GM12874 (cell line): ENCODE data around the gene APOM.

Experiments used
- TF ChIP-seq, protein P1 (sequence below): IDR thresholded peaks from 2 replicates; pipeline ENCODE4 v1.5.1; 2011; ENCODE audit warnings: low read depth, mild to moderate bottlenecking, control low read depth, low read length, moderate library complexity; ENCODE audit not compliant: insufficient read depth

APOM gene

DNA sequence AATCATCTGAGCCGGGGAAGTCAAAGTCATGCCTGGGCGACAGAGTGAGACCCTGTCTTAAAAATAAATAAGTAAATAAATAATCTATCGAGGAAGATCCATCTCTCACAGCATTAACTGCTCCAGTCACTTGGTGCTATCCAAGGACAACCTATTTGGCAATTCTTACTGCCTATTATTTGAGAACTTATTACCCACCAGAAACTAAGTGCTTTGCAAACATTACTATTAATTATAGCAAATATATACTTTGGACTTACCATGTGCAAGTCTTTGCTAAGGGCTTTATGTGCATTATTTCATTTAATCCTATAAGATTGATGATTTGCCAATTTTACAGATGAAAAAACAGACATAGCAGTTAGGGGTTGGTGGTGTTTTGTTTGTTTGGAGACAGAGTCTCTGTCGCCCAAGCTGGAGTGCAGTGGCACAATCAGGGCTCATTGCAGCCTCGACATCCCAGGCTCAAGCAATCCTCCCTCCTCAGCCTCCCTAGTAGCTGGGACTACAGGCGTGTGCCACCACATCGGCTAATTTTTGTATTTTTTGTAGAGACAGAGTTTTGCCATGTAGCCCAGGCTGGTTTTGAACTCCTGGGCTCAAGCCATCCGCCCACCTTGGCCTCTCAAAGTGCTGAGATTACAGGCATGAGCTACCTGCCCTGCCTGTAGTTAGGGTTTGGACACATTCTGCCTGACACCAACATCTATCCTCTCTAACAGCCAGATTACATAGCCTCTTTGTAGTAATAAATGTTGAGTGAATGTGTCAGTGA is 933 bp upstream of the APOM start:
- TF ChIP-seq, protein P1, sequence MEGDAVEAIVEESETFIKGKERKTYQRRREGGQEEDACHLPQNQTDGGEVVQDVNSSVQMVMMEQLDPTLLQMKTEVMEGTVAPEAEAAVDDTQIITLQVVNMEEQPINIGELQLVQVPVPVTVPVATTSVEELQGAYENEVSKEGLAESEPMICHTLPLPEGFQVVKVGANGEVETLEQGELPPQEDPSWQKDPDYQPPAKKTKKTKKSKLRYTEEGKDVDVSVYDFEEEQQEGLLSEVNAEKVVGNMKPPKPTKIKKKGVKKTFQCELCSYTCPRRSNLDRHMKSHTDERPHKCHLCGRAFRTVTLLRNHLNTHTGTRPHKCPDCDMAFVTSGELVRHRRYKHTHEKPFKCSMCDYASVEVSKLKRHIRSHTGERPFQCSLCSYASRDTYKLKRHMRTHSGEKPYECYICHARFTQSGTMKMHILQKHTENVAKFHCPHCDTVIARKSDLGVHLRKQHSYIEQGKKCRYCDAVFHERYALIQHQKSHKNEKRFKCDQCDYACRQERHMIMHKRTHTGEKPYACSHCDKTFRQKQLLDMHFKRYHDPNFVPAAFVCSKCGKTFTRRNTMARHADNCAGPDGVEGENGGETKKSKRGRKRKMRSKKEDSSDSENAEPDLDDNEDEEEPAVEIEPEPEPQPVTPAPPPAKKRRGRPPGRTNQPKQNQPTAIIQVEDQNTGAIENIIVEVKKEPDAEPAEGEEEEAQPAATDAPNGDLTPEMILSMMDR, result no peak

DNA sequence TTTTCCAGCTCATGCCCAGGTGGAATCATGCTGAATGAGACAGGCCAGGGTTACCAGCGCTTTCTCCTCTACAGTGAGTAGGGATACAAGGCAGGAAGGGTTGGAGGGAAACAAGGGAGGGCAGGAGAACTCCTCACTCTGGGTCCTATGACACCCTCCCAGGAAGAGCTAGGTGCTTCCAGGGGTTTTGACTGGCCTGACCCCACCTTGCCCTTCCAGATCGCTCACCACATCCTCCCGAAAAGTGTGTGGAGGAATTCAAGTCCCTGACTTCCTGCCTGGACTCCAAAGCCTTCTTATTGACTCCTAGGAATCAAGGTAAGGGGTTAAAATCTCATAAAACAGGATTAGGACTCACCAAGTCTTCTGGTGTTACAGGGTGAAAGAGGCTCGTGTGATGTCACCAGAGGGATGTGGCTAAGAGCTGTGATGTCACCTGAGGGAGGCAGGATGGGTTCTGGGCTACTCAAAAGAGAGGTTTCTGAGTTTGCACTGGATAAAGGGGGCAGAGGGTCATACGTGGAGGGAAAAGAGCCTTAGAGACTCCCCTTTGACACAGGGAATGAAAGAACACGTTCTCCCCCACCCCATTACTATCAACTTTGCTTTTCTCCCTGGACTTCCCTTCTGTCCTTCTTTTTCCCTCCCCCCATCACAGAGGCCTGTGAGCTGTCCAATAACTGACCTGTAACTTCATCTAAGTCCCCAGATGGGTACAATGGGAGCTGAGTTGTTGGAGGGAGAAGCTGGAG is 1.9 kb downstream of the APOM start:
- TF ChIP-seq, protein P1, result no peak

DNA sequence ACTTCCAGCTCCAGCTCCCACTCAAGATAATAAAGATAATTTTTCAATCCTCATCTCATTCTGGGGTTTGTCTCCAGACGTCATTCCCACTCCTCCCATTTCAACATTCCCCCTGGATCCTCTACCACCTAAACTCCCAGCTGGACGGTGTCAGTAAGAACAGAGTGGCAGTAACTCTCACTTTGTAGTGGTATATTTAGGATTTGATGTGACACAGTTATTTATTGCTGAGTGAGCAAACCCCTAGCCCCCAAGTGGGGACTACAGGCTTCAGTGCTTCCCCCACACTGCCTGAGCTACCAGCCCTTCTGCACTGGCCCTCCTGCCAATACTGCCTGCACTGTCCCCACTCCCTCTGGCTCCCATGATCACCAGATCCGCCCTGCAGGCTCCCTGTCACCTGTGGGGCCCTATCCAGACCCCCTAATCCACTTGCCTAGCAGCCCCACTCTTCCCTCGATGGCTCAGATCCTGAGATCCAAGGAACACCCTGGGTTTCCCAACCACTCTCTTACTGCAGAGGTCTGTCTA is 2.5 kb downstream of the APOM start:
- TF ChIP-seq, protein P1, result no peak

DNA sequence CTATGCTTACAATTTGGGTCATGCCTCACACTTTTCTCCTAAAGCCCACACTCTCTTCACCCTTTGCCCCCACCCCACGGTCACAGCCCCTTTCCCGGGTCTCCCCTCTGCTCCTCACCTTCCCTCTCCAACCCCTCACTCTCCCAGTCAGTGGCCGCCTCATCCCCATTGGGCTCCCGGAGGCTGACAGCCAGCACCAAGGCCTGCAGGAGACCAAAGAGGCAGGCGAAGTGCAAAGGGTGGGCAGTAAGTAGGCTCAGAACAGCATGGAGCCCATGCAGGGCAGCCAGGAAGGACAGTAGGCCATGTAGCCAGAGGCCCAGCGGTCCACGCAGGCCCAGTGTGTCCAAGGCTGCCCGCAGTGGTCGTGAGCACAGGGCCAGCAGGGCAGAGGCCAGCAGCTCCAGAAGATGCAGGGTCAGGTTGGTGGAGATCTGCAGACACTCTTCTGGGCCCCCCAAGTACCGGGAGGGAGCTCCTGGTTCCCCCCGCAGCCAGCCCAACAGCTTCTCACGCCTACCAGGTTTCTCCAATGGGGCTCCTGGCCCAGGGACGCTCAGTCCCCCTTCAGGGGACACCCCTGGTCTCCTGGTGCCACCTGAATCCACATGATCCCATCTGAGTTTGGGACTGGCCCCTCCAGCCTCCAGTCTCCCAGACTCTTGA is 3.4 kb downstream of the APOM start:
- TF ChIP-seq, protein P1, result no peak

DNA sequence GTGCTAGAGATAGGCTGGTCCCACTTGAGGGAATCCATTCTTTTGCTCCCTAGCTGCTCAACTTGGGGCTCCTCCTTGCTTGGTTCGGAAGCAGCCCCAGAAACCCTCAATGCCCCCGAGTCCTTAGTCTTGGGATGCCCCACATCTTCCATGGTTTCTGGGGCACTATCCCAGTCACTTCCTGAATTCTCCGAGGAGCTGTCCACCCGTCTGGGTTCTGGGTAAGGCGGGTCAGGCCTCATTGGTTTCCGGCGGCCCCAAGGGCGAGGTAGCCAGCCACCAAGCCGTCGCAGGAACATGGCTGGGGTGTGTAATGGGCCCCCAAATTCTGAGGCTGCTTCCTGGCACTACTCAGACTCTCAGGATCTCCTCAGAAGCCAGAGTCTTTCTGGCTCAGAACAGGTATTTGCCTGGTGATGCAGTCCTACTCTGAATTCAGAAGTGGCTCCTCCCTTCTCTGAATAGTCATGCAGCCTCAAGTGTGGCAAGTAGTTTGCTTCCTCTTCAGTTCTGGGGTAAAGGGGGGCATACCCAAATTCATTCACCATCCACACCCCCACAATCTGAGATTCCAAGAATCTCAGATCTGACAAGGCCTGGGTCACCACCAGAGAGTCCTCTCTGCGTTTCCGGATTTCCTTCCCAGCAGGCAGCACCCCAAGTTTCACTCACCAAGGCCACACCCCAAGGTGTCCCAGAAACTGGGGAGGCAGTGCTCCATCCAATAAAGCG is 4.1 kb downstream of the APOM start:
- TF ChIP-seq, protein P1, result no peak

DNA sequence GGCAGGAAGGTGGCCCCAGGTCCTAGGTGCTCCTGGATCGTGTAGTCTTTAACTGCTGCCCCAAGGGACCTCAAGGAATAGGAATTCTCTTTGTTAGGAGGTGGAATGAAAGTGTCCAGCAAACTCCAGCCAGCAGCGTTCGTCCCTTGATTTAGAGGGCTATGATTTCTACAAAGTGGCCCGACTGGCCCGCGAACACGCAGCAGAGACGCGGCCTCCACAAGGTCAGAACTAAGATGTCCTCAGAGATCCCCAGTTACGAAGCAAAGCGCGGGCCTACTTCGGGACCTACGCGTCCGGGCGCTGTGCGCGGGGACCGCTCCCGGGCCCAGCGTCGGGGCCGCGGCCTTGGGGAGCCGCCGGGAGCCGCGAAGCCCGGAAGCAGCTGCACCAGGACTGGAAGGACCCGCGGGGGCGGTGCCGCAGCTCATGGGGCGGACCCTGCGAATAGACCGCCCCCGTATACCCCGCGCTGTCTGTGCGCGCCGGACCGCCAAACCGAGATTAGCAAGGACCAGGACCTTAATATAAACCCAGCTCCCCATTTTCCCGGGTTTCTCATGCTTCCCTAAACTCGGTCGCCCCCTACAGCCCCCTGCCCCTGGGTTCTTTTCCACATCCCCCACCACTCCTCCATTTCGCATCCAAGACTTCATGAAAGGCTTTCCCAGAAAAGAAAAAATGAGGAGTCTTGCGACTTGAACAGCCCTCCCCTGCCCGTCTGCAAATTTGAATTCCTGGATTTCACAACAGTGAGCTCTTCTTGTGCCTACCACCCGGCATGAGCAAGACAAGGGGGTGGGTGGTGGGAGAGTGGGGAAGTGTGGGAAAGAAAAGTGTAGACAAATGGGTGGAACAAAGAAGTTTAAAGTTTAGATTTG is 4.9 kb downstream of the APOM start, which contains the start of gene C6orf47:
TSS of gene C6orf47 (minus strand) at position 398 of the 881 bp plus-strand sequence. CDS start 831 bp downstream, outside the sequence.
- TF ChIP-seq, protein P1, result no peak
